SK-N-SH (cell line): ENCODE measurements around the gene OR52E6.

Experiments used
- CTCF ChIP-seq: fragments of 200-600 bp; sonication (generic); IDR thresholded peaks from 2 replicates; pipeline ENCODE4 v1.6.1; 2017; ENCODE audit warnings: antibody characterized with exemption, mild to moderate bottlenecking, moderate library complexity
- EP300 ChIP-seq, 2 experiments: IDR thresholded peaks; 2 replicates each; pipeline versions ENCODE4 v1.4.0 to v1.6.1; 2012; ENCODE audit warnings: borderline replicate concordance in 1 of 2, low read depth in 1 of 2, low read length in 1 of 2
- FOXJ3 ChIP-seq: sonication (generic); formaldehyde crosslinking; IDR thresholded peaks from 2 replicates; pipeline ENCODE4 v1.5.1; 2020; ENCODE audit warnings: mild to moderate bottlenecking, missing genetic modification reagents
- FOXM1 ChIP-seq: IDR thresholded peaks from 2 replicates; pipeline ENCODE4 v1.4.0; 2012; ENCODE audit warnings: low read depth, mild to moderate bottlenecking
- JUND ChIP-seq: IDR thresholded peaks from 2 replicates; pipeline ENCODE4 v1.4.0; 2012
- RCOR1 ChIP-seq: fragments of 150-350 bp; IDR thresholded peaks from 2 replicates; pipeline ENCODE4 v1.6.1; 2017; ENCODE audit warnings: antibody characterized with exemption, low read length
- RFX5 ChIP-seq: IDR thresholded peaks from 2 replicates; pipeline ENCODE4 v1.6.1; 2012; ENCODE audit warnings: mild to moderate bottlenecking, improper control_type of control experiment, low read length
- SIN3A ChIP-seq: IDR thresholded peaks from 2 replicates; pipeline ENCODE4 v1.6.1; 2012; ENCODE audit warnings: low read depth, mild to moderate bottlenecking, low read length, moderate library complexity, borderline replicate concordance
- SMC3 ChIP-seq: IDR thresholded peaks from 2 replicates; pipeline ENCODE4 v1.6.1; 2012; ENCODE audit warnings: low read depth, low read length, improper control_type of control experiment
- TAF1 ChIP-seq: IDR thresholded peaks from 2 replicates; pipeline ENCODE4 v1.6.1; 2012; ENCODE audit warnings: low read depth, mild to moderate bottlenecking, low read length, moderate library complexity, borderline replicate concordance
- TEAD4 ChIP-seq: IDR thresholded peaks from 2 replicates; pipeline ENCODE4 v1.4.0; 2012; ENCODE audit warnings: mild to moderate bottlenecking, borderline replicate concordance; ENCODE audit not compliant: insufficient read depth
- USF1 ChIP-seq: IDR thresholded peaks from 2 replicates; pipeline ENCODE4 v1.4.0; 2012; ENCODE audit warnings: low read depth, borderline replicate concordance

GRCh38 chr11:5851002-5851401 lies 9.3 kb upstream of the OR52E6 start:
- TF ChIP-seq RCOR1 (no peak), CTCF (no peak), EP300 (IDR thresholded peaks at IDR 0.05; ENCODE audit: borderline replicate concordance in 1 of 2, low read depth in 1 of 2, low read length in 1 of 2) (no peak), SIN3A (no peak), FOXJ3 (CRISPR knock-in tag) (no peak), JUND (no peak), FOXM1 (no peak), SMC3 (no peak), TAF1 (no peak), TEAD4 (no peak), USF1 (no peak), RFX5 (no peak)
